NB4 (cell line): ENCODE results near the gene DLD.

Experiments used
- DNase-seq: peaks from one replicate; pipeline ENCODE4 v3.0.0; 2010; ENCODE audit warnings: low read depth
- H3K4me3 ChIP-seq: one replicate; pipeline ENCODE4 v1.5.1; 2011; ENCODE audit warnings: mild to moderate bottlenecking, low read depth, low read length, moderate library complexity
- CTCF ChIP-seq: IDR thresholded peaks from one replicate; pipeline ENCODE4 v1.5.1; 2012; ENCODE audit warnings: low read depth, low read length
- MYC ChIP-seq: IDR thresholded peaks from 2 replicates; pipeline ENCODE4 v1.6.1; 2011; ENCODE audit warnings: low read depth, low read length
- POLR2A ChIP-seq: IDR thresholded peaks from 2 replicates; pipeline ENCODE4 v1.6.1; 2011; ENCODE audit warnings: mild to moderate bottlenecking; ENCODE audit not compliant: insufficient read length; ENCODE audit errors: extremely low read depth
- TF ChIP-seq, protein P1 (sequence below): IDR thresholded peaks from 2 replicates; pipeline ENCODE4 v1.6.1; 2011; ENCODE audit warnings: low read depth, low read length

DLD gene

DNA sequence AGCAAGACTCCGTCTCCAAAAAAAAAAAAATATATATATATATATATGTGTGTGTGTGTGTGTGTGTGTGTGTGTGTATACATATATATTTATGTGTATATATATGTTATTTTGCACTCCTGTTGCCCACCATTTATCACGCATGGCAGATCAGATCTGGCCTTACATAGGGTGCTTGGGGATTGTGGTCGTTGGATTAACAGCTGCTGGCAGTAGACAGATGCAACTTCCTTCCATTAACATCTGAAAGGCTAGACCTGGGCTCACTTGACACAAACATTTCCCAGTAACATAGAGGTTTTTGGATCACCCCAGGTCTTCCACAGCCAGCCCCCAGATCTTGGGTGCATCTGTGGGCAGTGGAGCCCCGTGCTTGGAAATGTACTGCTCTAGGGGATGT is 40.8 kb upstream of the DLD start:
- no peak for TF ChIP-seq MYC
- TF ChIP-seq, protein P1, sequence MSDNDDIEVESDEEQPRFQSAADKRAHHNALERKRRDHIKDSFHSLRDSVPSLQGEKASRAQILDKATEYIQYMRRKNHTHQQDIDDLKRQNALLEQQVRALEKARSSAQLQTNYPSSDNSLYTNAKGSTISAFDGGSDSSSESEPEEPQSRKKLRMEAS, result no peak
- no peak for TF ChIP-seq POLR2A
- no peak for TF ChIP-seq CTCF
- no peak overlapping the region for H3K4me3 ChIP-seq
- no peak for DNase-seq

DNA sequence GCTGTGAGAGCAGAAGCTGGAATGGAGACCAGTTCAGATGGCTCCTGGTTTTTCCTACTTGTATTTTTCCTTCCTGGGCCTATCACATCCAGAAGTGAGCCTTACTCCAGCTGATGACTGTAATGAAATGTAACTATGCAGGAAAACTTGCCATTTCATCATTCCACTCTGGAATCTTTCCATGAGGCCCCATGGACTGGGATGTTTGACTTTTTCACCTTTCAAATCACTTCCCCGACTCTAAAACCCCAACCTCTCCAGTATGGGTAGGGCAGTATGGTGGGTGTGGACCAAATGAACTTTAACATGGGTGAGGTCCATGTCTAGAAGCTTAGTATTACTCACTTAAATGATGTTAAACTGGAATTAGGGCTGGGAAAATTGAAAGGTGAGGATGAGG is 40.3 kb upstream of the DLD start:
- DNase-seq, result no peak

GRCh38 chr7:107854454-107854853 is 36.5 kb upstream of the DLD start:
- no peak overlapping the region for H3K4me3 ChIP-seq
- TF ChIP-seq, protein P1, result no peak
- TF ChIP-seq POLR2A (no peak), CTCF (no peak), MYC (no peak)
- no peak for DNase-seq

More for the DNA sequence above, 40.3 kb upstream of the DLD start:
- H3K4me3 ChIP-seq, result no peak overlapping the region
- TF ChIP-seq CTCF, result no peak
- no peak for TF ChIP-seq MYC
- TF ChIP-seq, protein P1, result no peak
- TF ChIP-seq POLR2A, result no peak

- no peak overlapping the region for H3K4me3 ChIP-seq
- no peak for TF ChIP-seq MYC
- no peak for TF ChIP-seq POLR2A
- TF ChIP-seq, protein P1, result no peak
- DNase-seq, result no peak
These were observed 36.0 kb upstream of the DLD start for GRCh38 chr7:107854989-107855388.

DNA sequence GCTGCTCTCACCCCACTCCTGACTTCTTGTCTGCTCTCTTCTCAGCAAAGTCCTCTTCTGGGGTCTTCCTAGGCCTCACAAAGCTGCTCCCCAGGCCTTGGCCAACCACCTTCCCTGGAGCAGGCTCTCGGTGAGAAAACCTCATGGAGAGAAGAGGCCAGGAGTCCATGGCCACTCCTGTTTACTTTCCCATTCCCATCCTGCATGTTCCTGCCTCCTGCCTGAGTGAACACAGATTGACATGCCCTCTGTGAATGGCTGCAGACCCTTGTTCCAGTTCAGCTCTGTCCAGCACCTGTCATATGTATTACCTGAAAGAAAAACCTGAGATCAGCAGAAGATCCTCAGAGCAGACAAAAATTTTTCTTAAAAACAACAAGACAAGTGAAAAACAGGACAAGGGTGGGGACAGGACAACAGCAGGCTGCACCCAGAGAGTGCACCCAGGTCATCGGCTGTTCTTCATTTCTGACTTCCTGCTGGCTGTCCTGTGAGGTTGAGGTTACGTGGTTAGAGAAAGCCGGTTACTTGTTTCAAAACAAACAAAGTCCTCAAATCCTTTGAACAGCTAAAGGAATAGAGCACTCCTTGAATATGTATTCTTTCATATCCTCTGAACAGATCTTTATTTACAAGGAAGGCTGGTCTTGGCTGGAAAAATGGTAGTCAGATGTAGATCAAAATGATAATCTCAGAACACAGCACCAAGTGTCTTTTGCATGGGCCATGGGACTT is 34.0 kb upstream of the DLD start:
- H3K4me3 ChIP-seq, result no peak overlapping the region
- TF ChIP-seq POLR2A, result no peak
- TF ChIP-seq CTCF, result no peak
- TF ChIP-seq, protein P1, result no peak
- no peak for TF ChIP-seq MYC
- DNase-seq, result peak; percentile 76

- TF ChIP-seq POLR2A (no peak), MYC (no peak), CTCF (no peak)
- TF ChIP-seq, protein P1, result no peak
- DNase-seq, result no peak
- H3K4me3 ChIP-seq, result no peak overlapping the region
These were observed 33.5 kb upstream of the DLD start for GRCh38 chr7:107857541-107857912.
